ENCODE data around the gene WDFY2. TPM values are rescaled to one million over a fixed set of nuclear protein-coding genes. Genes with fewer than 3 reads are reported as not detected.

WDFY2 gene
- total RNA-seq, 1 experiment from 2014 or later, result 26.4 TPM

DNA sequence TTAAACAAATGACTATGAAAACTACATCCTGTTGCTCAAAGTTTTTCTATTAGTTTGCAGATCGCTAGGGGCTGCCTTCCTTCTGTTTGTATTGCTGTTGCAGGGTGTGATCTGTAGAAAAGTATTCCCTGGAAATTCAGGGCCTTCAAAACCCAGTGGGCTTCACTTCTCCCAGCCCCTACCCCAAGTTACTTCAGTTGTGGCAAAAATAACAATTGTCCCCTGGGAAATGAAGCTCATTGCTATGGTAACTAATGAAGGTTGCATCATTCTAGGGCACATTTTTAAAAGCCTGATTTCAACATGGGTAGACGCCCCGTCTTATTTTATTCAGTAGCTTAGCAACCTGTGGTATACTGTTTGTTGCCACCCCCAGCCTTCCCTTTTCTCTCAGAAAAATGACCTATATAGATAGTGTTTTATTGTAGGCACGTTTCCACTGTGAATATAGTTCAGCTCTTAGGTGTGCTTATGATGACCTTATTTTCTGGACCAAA is 60.9 kb downstream of the WDFY2 start:
- no peak for DNase-seq
- Histone ChIP-seq H3K27ac (ENCODE audit: insufficient read length, low read depth, low read length) (peak overlapping the region; percentile 23), H3K4ac (ENCODE audit: low read depth, low read length) (no peak overlapping the region; the same call in 1 of the 2 replicates), H2BK12ac (ENCODE audit: insufficient read length, low read depth, low read length) (no peak overlapping the region), H3K4me2 (ENCODE audit: insufficient read depth, insufficient read length, low read length) (no peak overlapping the region), H3K4me1 (ENCODE audit: insufficient read depth, low read length) (peaks cover 27% of the 10 kb centered on the region), H3K18ac (ENCODE audit: insufficient read length, low read depth, low read length) (peak overlapping the region; percentile 54), H3K23me2 (ENCODE audit: insufficient read length, low read depth, low read length, poor library complexity, severe bottlenecking) (no peaks in the 10 kb centered on the region), H3K27me3 (ENCODE audit: insufficient read depth, low read length) (no peaks in the 10 kb centered on the region), H3K14ac (ENCODE audit: insufficient read depth, low read length) (no peak overlapping the region), H2BK15ac (ENCODE audit: low read depth, low read length) (no peak overlapping the region), H4K91ac (ENCODE audit: insufficient read length, low read depth, low read length) (no peak overlapping the region), H2AK5ac (ENCODE audit: insufficient read length, low read length) (no peak overlapping the region), H4K20me1 (ENCODE audit: control insufficient read depth, insufficient read depth, insufficient read length) (no peaks in the 10 kb centered on the region), H3K79me2 (ENCODE audit: insufficient read depth, low read length) (peaks cover 13% of the 10 kb centered on the region; the same call in 1 of the 2 replicates), H3K56ac (ENCODE audit: insufficient read length, low read depth, low read length) (no peak overlapping the region), H2BK5ac (ENCODE audit: insufficient read length, low read length) (no peak overlapping the region), H4K5ac (ENCODE audit: insufficient read length, low read depth, low read length) (no peak overlapping the region), H2BK20ac (ENCODE audit: low read depth, low read length, poor library complexity, severe bottlenecking) (no peak overlapping the region), H3K23ac (ENCODE audit: insufficient read length, low read depth, low read length) (no peak overlapping the region), H4K8ac (replicated peaks; ENCODE audit: insufficient read length, low read depth, low read length) (no peak overlapping the region), H2AFZ (ENCODE audit: low read length) (no peak overlapping the region), H3T11ph (ENCODE audit: low read length) (no peak overlapping the region), H3K79me1 (ENCODE audit: insufficient read depth, low read depth, low read length, poor library complexity, severe bottlenecking) (peaks cover 2% of the 10 kb centered on the region), H3K9ac (ENCODE audit: extremely low read depth, insufficient read length, low read length) (no peak overlapping the region), H3K9me3 (ENCODE audit: control insufficient read depth, low read depth, low read length) (no peaks in the 10 kb centered on the region), H2BK120ac (ENCODE audit: low read depth, low read length, poor library complexity, severe bottlenecking) (no peak overlapping the region)
- Mint-ChIP-seq H3K27me3 (ENCODE audit: low read depth) (no peaks in the 10 kb centered on the region), H3K27ac (peak overlapping the region in 2 of 3 experiments; percentile 90 to 98; a peak in 5 of 7 replicates), H3K9me3 (peaks cover 0 to 3% of the 10 kb centered on the region in 2 experiments; a peak in 1 of 5 replicates), H3K4me3 (0 out of 5 replicates have a peak overlapping the region, but pooled peaks of 1 of the 2 experiments have one; percentile 2), H3K4me1 (peaks cover 41 to 42% of the 10 kb centered on the region in 2 experiments), H3K36me3 (ENCODE audit: insufficient read depth in 1 of 3, low read depth in 3 of 3) (peaks cover 4 to 7% (median 6%) of the 10 kb centered on the region in 3 experiments; a peak in 4 of 7 replicates)
- TF ChIP-seq, protein P1, sequence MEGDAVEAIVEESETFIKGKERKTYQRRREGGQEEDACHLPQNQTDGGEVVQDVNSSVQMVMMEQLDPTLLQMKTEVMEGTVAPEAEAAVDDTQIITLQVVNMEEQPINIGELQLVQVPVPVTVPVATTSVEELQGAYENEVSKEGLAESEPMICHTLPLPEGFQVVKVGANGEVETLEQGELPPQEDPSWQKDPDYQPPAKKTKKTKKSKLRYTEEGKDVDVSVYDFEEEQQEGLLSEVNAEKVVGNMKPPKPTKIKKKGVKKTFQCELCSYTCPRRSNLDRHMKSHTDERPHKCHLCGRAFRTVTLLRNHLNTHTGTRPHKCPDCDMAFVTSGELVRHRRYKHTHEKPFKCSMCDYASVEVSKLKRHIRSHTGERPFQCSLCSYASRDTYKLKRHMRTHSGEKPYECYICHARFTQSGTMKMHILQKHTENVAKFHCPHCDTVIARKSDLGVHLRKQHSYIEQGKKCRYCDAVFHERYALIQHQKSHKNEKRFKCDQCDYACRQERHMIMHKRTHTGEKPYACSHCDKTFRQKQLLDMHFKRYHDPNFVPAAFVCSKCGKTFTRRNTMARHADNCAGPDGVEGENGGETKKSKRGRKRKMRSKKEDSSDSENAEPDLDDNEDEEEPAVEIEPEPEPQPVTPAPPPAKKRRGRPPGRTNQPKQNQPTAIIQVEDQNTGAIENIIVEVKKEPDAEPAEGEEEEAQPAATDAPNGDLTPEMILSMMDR (conservative IDR thresholded peaks at IDR 0.05), result no peak
- no CpG with 5 or more reads among the region's 4 CpGs for WGBS (ENCODE audit: extremely low coverage, insufficient read length, low lambda C conversion rate)
